KMS-11 (cell line): ENCODE measurements around the gene URB1.
"Not testable (repeated sequence)": the region's sequence is repeated elsewhere in the genome, so short reads cannot be mapped to it uniquely, and the experiment has no call there.

Experiments
- H2AFZ ChIP-seq: fragments of 200-600 bp; sonication (generic); 2 replicates; pipeline ENCODE4 v1.6.1; 2016; ENCODE audit warnings: antibody characterized with exemption, mixed run types, low read depth
- H3K27ac ChIP-seq: fragments of 200-600 bp; sonication (generic); 2 replicates; pipeline ENCODE4 v1.6.1; 2016; ENCODE audit warnings: mild to moderate bottlenecking, mixed run types
- H3K27me3 ChIP-seq: fragments of 200-600 bp; sonication (generic); 2 replicates; pipeline ENCODE4 v1.6.1; 2017; ENCODE audit warnings: mild to moderate bottlenecking, low read depth, mixed run types, moderate library complexity; ENCODE audit not compliant: insufficient read depth
- H3K36me3 ChIP-seq: fragments of 200-600 bp; sonication (generic); 2 replicates; pipeline ENCODE4 v1.6.1; 2017; ENCODE audit warnings: mild to moderate bottlenecking, mixed run types; ENCODE audit not compliant: insufficient read depth
- H3K4me1 ChIP-seq: fragments of 200-600 bp; sonication (generic); 2 replicates; pipeline ENCODE4 v1.6.1; 2016; ENCODE audit warnings: mild to moderate bottlenecking, low read depth, mixed run types; ENCODE audit not compliant: poor library complexity, severe bottlenecking
- H3K4me2 ChIP-seq: fragments of 200-600 bp; sonication (generic); 2 replicates; pipeline ENCODE4 v1.7.0; 2016; ENCODE audit warnings: mild to moderate bottlenecking, mixed run types
- H3K4me3 ChIP-seq: fragments of 200-600 bp; sonication (generic); IDR thresholded peaks from 2 replicates; pipeline ENCODE4 v1.6.1; 2017; ENCODE audit warnings: low read depth, low read length, mixed read lengths; ENCODE audit not compliant: insufficient read depth
- H3K79me2 ChIP-seq: fragments of 200-600 bp; sonication (generic); 2 replicates; pipeline ENCODE4 v1.6.1; 2016; ENCODE audit warnings: low read depth, mixed run types; ENCODE audit not compliant: insufficient read depth
- H3K9ac ChIP-seq: fragments of 200-600 bp; sonication (generic); 2 replicates; pipeline ENCODE4 v1.6.1; 2016; ENCODE audit warnings: mild to moderate bottlenecking, mixed run types
- H4K20me1 ChIP-seq: fragments of 200-600 bp; sonication (generic); 2 replicates; pipeline ENCODE4 v1.6.1; 2016; ENCODE audit warnings: mild to moderate bottlenecking, mixed run types; ENCODE audit not compliant: insufficient read depth
- TF ChIP-seq, protein P1 (sequence below): fragments of 200-600 bp; sonication (generic); conservative IDR thresholded peaks from 2 replicates; pipeline ENCODE4 v1.6.1; 2017; ENCODE audit warnings: low read depth, mild to moderate bottlenecking, antibody characterized with exemption, low read length, moderate library complexity, mixed read lengths

The URB1 gene

GRCh38 chr21:32371913-32372314, 20.9 kb downstream of the URB1 start:
- Histone ChIP-seq H3K4me1 (peaks cover 45% of the 10 kb centered on the region), H3K9ac (no peak overlapping the region), H3K4me2 (no peak overlapping the region), H3K79me2 (peaks cover 6% of the 10 kb centered on the region; the same call in 1 of the 2 replicates), H3K27me3 (no peaks in the 10 kb centered on the region), H3K36me3 (peaks cover 15% of the 10 kb centered on the region; the same call in 1 of the 2 replicates), H4K20me1 (no peaks in the 10 kb centered on the region), H2AFZ (no peak overlapping the region), H3K4me3 (no peak overlapping the region), H3K27ac (no peak overlapping the region)
- TF ChIP-seq, protein P1, sequence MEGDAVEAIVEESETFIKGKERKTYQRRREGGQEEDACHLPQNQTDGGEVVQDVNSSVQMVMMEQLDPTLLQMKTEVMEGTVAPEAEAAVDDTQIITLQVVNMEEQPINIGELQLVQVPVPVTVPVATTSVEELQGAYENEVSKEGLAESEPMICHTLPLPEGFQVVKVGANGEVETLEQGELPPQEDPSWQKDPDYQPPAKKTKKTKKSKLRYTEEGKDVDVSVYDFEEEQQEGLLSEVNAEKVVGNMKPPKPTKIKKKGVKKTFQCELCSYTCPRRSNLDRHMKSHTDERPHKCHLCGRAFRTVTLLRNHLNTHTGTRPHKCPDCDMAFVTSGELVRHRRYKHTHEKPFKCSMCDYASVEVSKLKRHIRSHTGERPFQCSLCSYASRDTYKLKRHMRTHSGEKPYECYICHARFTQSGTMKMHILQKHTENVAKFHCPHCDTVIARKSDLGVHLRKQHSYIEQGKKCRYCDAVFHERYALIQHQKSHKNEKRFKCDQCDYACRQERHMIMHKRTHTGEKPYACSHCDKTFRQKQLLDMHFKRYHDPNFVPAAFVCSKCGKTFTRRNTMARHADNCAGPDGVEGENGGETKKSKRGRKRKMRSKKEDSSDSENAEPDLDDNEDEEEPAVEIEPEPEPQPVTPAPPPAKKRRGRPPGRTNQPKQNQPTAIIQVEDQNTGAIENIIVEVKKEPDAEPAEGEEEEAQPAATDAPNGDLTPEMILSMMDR, result no peak

DNA sequence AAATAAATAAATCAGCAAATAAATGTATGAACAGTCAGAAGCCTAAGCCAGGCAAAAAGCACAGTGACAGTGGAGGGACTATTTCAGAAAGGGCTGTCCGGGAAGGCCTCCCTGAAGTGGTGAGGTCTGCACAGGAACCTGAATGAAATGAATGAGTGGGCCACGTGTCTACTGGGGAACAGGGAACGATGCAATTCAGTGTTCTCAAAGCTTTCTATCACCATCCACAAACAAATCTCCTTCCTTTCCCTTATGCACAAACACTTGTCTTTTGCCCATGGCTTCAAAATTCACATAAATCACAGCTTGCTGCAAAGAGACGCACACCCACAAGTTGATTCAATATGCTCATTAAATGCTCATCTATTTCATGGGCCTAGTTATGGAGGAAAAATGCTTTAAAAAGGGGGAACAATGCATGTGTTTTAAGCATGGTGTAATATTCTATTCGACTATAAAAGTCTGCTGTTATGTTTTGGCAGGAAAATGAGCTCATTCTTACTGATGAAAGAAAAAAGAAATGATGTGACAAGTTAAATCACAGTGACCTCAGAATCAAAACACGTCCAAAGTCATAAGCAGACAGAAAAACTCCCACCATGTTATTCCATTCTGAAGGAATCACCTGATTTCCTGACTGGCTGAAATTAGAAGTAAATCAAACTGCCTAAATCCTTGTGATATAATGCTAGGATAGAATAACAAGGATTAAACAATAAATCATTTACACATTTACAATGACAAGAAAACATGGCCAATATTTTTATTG, 21.6 kb downstream of the URB1 start:
- H3K27me3 ChIP-seq, result no peaks in the 10 kb centered on the region
- no peak overlapping the region for H3K4me3 ChIP-seq
- no peak overlapping the region for H2AFZ ChIP-seq
- H3K9ac ChIP-seq, result no peak overlapping the region
- peaks cover 52% of the 10 kb centered on the region for H3K4me1 ChIP-seq
- H3K27ac ChIP-seq, result no peak overlapping the region
- H3K79me2 ChIP-seq, result peaks cover 13% of the 10 kb centered on the region; the same call in 1 of the 2 replicates
- H3K36me3 ChIP-seq, result peaks cover 17% of the 10 kb centered on the region; the same call in 1 of the 2 replicates
- H3K4me2 ChIP-seq, result no peak overlapping the region
- no peaks in the 10 kb centered on the region for H4K20me1 ChIP-seq
- TF ChIP-seq, protein P1, result no peak

DNA sequence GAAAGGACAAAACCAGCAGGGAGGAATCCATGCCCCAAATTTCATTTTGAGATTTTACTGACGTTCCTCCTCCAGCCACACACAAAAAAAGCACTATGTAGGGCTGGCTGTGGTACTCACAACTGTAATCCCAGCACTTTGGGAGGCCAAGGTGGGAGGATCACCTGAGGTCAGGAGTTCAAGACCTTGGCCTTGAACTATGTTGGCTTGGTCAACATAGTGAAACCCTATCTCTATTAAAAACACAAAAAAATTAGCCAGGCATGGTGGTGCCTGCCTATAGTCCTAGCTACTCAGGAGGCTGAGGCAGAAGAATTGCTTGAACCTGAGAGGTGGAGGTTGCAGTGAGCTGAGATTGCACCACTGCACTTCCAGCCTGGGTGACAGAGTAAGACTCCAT, 23.9 kb downstream of the URB1 start:
- not testable (repeated sequence) for H3K27me3 ChIP-seq, H3K4me3 ChIP-seq, H2AFZ ChIP-seq, H4K20me1 ChIP-seq
- H3K9ac ChIP-seq, result peak overlapping the region; percentile 10; the same call in 1 of the 2 replicates
- H3K27ac ChIP-seq, result peak overlapping the region; percentile 71
- H3K4me1 ChIP-seq, result peaks cover 67% of the 10 kb centered on the region
- peaks cover 13% of the 10 kb centered on the region; the same call in 1 of the 2 replicates for H3K79me2 ChIP-seq
- H3K36me3 ChIP-seq, result peaks cover 18% of the 10 kb centered on the region; the same call in 1 of the 2 replicates
- peak overlapping the region; percentile 59 for H3K4me2 ChIP-seq

DNA sequence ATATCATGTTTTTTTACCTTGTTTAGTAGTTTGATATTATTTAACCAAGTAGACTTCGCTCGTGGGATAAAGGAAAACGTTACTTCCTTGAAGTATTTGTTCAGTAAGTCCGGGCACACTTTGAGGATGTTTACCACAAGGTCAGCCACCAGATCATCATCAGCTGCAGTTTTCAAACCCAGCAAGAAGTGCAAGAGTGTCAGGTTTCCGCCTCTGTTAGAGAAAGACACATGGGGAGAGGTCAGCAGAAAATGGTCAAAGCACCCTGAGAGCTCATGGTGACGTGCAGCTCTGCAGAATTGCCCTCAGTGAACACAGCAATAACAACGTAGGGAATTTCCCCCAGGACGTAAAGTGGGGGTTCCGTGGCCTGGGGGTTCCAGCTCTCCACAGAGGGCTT, 24.4 kb downstream of the URB1 start:
- H3K4me3 ChIP-seq, result no peak overlapping the region
- peak overlapping the region; percentile 59 for H3K4me2 ChIP-seq
- no peaks in the 10 kb centered on the region for H3K27me3 ChIP-seq
- peaks cover 72% of the 10 kb centered on the region for H3K4me1 ChIP-seq
- peak overlapping the region; percentile 71 for H3K27ac ChIP-seq
- H3K9ac ChIP-seq, result peak overlapping the region; percentile 10; the same call in 1 of the 2 replicates
- TF ChIP-seq, protein P1, result no peak
- H2AFZ ChIP-seq, result no peak overlapping the region
- no peaks in the 10 kb centered on the region for H4K20me1 ChIP-seq
- H3K36me3 ChIP-seq, result peaks cover 18% of the 10 kb centered on the region; the same call in 1 of the 2 replicates
- H3K79me2 ChIP-seq, result peaks cover 13% of the 10 kb centered on the region; the same call in 1 of the 2 replicates

DNA sequence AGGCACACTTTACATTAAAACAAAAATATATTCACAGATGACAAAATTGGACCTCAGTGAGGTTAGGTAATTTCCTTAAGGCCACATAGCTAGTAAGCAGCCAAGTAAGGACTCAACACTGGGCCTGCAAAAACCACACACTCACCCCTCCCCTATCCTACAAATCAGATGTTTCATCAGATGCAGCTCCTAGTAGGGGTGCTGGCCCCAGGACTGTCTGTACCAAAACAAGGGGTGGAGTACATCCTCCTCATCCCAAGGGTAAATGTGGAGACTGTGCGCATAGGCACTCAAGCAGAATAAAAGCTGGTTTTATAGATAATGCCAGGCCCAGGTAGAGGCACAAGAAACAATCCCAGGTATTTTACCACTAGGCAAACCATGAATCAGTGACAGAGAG, 25.7 kb downstream of the URB1 start:
- Histone ChIP-seq H3K36me3 (peaks cover 8% of the 10 kb centered on the region; the same call in 1 of the 2 replicates), H3K79me2 (peaks cover 7% of the 10 kb centered on the region; the same call in 1 of the 2 replicates)

More for the DNA sequence above, 25.7 kb downstream of the URB1 start:
- H3K9ac ChIP-seq, result no peak overlapping the region
- H3K27me3 ChIP-seq, result no peaks in the 10 kb centered on the region
- H3K27ac ChIP-seq, result peak overlapping the region; percentile 71; the same call in 1 of the 2 replicates
- no peak overlapping the region for H2AFZ ChIP-seq
- no peaks in the 10 kb centered on the region for H4K20me1 ChIP-seq
- H3K4me1 ChIP-seq, result peaks cover 69% of the 10 kb centered on the region
- TF ChIP-seq, protein P1, result no peak
- H3K4me3 ChIP-seq, result no peak overlapping the region
- peak overlapping the region; percentile 59; the same call in 1 of the 2 replicates for H3K4me2 ChIP-seq
